ENCODE results near the gene PHYH.

Gene PHYH

DNA sequence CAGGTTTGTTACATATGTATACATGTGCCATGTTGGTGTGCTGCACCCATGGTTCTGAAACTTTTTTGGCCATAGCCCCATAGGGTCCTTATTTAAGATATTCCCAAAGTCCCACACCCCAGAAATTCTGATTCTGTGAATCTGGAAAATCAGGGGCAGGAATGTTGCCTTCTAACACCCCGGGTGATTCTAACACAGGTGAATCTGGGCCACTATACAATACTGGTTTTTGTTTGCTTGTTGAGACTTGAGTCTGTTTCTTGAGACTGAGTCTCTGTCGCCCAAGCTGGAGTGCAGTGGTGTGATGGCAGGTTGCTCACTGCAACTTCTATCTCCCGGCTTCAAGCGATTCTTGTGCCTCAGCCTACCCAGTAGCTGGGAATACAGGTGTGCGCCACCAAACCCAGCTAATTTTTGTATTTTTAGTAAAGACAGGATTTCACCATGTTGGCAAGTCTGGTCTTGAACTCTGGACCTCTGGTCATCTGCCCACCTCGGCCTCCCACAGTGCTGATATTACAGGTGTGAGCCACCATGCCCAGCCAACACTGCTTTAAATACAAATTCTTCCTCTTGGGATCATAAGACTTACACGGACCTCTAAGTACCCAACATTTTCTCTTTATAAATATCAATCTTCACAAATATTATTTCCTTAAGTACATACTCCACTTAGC lies 16.9 kb upstream of the PHYH start:
- TF ChIP-seq, protein P1, sequence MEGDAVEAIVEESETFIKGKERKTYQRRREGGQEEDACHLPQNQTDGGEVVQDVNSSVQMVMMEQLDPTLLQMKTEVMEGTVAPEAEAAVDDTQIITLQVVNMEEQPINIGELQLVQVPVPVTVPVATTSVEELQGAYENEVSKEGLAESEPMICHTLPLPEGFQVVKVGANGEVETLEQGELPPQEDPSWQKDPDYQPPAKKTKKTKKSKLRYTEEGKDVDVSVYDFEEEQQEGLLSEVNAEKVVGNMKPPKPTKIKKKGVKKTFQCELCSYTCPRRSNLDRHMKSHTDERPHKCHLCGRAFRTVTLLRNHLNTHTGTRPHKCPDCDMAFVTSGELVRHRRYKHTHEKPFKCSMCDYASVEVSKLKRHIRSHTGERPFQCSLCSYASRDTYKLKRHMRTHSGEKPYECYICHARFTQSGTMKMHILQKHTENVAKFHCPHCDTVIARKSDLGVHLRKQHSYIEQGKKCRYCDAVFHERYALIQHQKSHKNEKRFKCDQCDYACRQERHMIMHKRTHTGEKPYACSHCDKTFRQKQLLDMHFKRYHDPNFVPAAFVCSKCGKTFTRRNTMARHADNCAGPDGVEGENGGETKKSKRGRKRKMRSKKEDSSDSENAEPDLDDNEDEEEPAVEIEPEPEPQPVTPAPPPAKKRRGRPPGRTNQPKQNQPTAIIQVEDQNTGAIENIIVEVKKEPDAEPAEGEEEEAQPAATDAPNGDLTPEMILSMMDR (IDR thresholded peaks at IDR 0.05): no peak

DNA sequence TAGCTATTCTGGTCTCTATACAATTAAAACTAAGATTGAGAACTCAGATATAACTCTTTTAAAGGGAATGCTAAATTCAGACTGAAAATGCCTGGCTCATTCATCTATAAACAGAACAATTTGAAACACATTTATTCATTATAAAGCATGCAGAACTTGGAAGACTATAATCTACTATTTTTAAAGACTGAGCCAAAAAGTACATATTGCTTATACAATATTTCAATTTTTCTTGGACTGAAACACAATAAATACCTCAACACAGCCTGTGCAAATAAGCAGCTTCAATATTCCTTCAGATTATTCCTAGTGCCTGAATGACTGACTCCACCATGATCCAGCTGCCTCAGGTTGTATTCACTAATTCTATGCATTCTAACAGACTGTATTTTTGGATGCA lies 15.5 kb upstream of the PHYH start:
- TF ChIP-seq, protein P1 (IDR thresholded peaks at IDR 0.05): no peak

DNA sequence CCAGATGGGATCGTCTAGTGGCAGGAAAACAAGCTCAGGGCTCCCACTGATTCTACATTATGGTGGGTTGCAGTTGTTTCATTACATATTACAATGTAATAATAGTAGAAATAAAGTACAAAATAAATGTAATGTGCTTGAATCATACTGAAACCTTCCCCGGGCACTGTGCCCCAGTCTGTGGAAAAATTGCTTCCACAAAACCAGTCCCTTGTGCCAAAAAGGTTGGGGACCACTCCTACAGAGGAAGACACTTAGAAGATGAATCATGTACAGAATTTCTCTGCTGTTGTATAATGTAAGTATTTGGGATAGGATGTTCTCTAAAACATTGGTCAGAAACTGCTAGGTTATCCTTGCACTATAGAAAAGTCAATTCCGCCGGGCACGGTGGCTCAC lies 11.3 kb upstream of the PHYH start:
- TF ChIP-seq, protein P1 (IDR thresholded peaks at IDR 0.05): no peak

DNA sequence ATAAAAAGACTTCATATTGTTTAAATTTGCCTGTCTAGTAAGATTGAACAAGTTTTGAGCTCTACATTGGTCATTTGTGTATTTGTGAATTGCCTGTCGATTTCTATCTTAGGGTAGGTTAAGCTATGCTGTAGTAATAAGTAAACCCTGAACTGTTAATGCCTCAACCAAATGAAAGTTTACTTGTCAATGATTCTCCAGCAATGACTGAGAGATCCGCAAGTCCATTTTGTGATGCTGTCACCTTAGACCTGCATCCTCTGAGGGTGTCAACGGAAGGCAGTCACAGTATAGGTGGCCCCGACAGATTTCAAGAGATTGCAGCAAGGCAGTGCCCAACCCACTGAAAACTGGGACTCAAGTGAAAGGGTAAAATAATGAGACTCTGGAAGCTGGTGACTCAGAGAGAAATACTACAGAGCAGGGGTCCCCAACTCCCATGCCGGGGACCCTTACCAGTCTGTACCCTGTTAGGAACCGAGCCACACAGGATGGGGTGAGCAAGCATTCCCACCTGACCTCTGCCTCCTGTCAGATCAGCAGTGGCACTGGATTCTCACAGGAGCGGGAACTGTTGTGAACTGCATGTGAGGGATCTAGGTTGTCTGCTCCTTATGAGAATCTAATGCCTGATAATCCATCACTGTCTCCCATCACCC lies 10.8 kb upstream of the PHYH start:
- TF ChIP-seq, protein P1 (IDR thresholded peaks at IDR 0.05): no peak

DNA sequence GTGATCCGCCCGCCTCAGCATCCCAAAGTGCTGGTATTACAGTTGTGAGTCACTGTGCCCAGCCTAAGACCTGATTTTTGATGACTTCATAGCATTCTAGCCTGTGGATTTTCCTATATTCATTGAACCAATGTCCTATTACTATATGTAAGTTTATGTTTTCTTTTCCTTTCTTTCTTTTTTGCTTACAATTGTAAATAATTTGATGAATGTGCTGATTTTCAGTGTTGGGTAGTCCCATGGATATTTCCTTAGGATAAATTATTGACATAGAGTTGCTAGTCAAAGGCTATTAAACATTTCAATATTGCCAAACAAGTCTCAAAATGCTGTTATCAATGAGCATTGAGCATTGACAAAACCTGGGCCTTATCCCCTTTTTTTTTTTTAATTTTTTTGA lies 9.9 kb upstream of the PHYH start:
- TF ChIP-seq, protein P1 (IDR thresholded peaks at IDR 0.05): no peak

DNA sequence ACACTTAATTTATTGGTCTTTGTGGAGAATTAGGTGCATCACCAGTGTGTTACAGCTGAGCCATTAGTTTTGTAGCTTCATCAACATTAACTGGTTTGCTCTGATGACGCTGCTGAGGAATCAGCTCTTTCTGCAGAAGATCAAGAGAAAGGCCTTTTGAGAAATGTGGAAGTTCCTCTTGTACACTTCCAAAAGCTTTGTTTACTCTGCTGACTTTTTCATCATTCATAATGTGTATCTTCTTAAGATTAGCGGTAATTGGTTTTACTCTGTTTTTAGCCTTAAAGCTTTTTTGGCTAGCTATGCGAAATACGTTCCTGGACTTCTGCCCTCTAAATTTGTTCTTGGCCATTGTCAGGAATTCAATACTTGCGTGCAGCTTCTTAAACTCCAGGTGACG lies 8.2 kb upstream of the PHYH start:
- TF ChIP-seq, protein P1 (IDR thresholded peaks at IDR 0.05): no peak

DNA sequence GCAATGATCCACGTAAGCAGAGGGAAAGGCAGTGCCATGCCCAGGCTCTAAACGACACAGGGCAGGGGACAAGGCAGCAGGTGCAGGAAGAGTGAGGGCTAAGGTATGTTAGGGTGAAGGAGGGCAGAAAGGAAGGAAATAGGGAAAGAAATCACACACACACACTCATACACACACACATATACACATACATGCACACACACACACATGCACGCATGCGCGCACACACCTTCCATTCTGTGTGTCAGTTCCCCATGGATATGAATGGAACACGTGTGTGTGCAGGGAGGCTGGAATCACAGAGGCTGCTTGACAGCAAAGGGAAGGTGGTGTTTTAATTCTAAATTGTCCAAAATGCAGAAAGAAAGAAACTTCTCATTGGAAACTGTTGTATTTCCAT lies 6.2 kb upstream of the PHYH start:
- TF ChIP-seq, protein P1 (IDR thresholded peaks at IDR 0.05): no peak

Data from LNCAP (cell line).